Astrocyte of the spinal cord (primary cell): ENCODE data around the gene TOM1L2.
"Not testable (repeated sequence)": the region's sequence is repeated elsewhere in the genome, so short reads cannot be mapped to it uniquely, and the experiment has no call there.

Experiments
- DNase-seq: peaks from one replicate; pipeline ENCODE4 v3.0.0; 2011; ENCODE audit warnings: low read depth, low spot score
- H3K4me3 ChIP-seq: 2 replicates; pipeline ENCODE4 v1.5.1; 2011; ENCODE audit warnings: low read depth, mild to moderate bottlenecking, low read length, moderate library complexity
- in situ Hi-C: cut with HindIII; loops from 2 replicates; pipeline ENCODE4 v1.10.0; 2017; ENCODE audit warnings: low sequenced_read_pairs
- TF ChIP-seq, protein P1 (sequence below): IDR thresholded peaks from 2 replicates; pipeline ENCODE4 v1.5.1; 2012; ENCODE audit warnings: low read depth, mild to moderate bottlenecking, low read length, inconsistent platforms

Gene TOM1L2

DNA sequence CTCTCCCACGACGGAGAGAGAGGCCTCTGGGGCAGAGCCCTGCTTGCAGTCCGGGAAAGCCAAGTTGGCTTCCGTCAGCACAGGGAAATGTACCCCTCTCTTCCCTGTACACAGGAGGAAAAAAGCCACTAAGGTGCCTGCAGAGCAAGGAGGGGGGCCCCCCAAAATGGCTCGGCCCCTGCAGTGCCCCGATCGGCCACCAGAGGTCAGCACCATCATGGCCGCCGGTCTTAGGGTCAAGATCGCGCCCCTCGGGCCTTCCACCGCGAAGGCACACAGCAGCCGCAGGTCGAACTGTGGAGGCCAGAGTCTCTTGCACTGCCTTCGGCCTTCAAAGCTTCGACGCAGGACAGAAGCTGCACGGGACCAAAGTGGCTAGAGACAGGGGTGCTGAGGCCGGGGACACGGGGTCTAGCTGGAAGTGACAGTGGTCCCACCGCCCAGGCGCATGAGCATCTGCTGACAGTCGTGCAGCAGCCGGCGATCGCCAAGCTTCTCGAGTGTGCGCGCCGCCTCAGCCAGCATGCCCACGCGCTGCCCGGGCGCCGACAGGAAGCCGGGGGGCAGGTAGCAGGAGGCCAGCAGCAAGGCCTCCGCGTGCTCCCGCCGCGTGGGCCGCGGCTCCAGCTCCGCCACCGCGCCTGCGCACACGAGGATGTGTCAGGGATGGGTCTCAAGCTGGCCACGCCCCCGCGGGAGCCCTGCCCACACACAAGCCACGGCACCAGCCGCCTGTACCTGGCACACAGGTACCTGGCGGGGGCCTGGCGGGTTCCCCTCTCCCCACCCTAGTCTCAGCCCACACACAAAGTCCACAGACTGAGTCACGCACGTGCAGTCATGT, 159.8 kb downstream of the TOM1L2 start:
- peak; percentile 63 for DNase-seq
- TF ChIP-seq, protein P1, sequence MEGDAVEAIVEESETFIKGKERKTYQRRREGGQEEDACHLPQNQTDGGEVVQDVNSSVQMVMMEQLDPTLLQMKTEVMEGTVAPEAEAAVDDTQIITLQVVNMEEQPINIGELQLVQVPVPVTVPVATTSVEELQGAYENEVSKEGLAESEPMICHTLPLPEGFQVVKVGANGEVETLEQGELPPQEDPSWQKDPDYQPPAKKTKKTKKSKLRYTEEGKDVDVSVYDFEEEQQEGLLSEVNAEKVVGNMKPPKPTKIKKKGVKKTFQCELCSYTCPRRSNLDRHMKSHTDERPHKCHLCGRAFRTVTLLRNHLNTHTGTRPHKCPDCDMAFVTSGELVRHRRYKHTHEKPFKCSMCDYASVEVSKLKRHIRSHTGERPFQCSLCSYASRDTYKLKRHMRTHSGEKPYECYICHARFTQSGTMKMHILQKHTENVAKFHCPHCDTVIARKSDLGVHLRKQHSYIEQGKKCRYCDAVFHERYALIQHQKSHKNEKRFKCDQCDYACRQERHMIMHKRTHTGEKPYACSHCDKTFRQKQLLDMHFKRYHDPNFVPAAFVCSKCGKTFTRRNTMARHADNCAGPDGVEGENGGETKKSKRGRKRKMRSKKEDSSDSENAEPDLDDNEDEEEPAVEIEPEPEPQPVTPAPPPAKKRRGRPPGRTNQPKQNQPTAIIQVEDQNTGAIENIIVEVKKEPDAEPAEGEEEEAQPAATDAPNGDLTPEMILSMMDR, result peak; percentile 98
- in situ Hi-C loops, result no loop called here
- H3K4me3 ChIP-seq, result no peak overlapping the region

DNA sequence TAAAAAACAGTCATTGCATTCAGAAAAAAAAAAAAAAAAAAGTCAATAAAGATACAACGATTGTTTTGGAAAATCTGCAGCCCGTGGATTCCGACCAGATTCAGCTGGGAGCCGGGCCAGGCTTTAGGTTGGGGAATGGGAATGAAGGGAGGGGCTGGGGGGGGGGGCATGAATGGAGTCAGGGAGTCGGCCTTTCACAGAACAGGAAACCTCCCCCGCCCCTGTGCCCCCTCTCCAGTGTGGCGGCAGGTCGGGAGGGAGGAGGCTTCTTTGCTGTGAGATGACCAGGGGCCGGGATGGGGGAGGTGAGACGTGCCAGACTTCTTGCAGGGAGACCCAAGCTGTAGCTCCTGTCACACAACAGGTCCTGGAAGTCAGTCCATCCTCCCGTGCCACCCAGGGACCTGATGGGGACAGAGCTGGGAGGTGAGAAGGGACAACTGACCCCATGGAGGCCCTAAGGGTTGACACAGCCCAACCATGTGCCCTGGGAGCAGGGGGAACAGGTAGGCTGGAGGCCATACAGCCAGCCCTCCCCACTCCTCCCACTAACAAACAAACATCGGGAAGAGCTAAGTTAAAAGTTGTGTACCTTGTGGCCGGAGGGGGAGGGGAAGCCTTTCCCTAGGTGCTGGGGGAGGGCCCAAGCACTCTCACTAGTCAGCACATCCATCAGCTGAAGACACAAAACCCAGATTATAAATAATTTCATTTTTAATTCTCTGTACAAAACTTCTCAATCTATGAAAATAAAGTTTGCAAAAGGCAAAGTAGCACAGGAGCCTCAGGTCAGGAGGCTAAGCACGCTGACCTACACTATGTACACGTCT, 160.6 kb downstream of the TOM1L2 start:
- in situ Hi-C loops, result no loop called here
- H3K4me3 ChIP-seq, result no peak overlapping the region
- peak; percentile 30 for DNase-seq
- TF ChIP-seq, protein P1, result no peak

DNA sequence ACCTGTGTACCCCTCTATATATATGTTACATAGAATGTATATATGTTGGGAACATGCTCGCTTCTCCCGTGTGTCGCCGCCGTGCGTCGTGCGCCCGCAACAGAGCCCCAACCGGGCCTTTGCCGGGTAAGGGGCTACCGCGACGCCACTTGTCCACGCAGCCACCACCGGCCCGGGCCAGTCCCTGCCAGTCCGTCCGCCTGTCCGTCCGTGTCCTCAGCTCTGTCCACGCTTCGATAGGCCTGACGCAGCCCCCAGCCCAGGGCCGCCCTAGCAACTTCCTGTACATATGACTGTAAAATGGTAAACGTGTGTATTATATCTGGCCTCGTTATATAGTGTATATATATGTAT, 161.3 kb downstream of the TOM1L2 start:
- no peak for DNase-seq
- TF ChIP-seq, protein P1, result no peak
- H3K4me3 ChIP-seq, result no peak overlapping the region
- in situ Hi-C loops, result no loop called here

DNA sequence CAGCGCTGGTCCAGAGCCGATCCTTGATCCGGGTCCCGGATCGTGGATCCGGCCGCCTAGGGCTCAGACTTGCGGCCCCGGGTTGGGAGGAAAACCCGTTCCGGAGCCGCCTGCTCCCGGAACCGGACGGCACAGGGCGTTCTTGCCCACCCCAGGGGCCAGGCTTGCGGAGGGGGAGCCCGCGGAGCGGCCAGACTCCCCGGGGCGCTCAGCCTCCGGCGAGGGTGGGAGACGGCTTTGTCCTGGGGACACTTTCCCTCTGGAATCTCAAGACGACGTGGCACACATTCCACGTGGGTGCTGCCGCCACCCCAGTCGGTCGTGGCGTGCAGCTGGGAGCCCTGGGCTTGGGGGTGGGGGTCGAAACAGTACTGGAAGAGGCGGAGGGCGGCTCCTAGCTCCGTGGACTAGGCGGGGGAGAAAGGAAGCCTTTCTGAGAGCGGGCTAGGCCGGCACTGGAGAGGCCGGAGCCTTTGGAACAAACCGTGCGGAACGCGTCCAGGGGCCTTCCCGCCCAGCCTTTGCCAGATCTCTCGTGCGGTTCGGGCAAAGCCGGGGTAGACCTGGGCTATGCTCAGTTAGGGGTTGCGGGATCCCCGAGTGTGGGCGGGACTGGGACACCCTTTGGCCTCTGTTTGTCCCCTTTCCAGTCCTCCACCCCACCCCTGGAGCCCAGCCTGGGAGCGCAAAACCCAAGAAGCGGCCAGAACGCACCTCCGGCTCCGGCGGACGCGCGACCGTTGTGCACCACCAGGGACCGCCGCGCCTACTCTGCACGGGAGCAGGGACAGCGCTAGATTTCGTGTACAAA, 161.9 kb downstream of the TOM1L2 start:
- TF ChIP-seq, protein P1, result peak; percentile 4
- in situ Hi-C loops, result no loop called here
- H3K4me3 ChIP-seq, result no peak overlapping the region
- peak; percentile 41 for DNase-seq

DNA sequence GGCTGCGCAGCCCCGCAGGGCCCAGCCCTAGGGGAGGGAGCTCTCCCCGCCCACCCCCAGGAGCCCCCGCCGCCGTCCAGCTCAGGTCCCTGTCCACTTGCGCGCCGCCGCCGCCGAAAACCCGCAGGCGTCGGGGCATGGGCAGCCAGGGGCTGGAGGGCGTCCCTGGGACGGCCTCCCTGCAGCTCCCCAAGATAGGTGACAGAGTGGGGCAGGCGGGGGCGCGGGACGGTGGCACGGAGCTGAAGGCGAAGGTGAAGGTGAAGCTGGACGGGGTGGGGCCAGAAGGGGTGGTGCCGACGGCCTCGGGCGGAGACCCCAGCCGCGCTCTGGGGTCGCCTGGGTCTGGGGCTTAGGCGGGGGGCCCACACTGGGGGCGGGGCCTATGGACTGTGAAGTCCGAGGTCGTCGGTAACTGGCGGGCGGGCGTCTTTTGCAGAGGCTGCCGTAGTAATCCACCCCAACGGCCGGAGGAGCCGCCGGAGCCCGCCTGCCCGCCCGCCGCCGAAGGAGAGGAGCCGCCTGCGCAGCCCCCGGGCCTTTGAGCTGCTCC, 162.6 kb downstream of the TOM1L2 start:
- in situ Hi-C loops, result no loop called here
- TF ChIP-seq, protein P1, result no peak
- no peak overlapping the region for H3K4me3 ChIP-seq
- DNase-seq, result no peak

DNA sequence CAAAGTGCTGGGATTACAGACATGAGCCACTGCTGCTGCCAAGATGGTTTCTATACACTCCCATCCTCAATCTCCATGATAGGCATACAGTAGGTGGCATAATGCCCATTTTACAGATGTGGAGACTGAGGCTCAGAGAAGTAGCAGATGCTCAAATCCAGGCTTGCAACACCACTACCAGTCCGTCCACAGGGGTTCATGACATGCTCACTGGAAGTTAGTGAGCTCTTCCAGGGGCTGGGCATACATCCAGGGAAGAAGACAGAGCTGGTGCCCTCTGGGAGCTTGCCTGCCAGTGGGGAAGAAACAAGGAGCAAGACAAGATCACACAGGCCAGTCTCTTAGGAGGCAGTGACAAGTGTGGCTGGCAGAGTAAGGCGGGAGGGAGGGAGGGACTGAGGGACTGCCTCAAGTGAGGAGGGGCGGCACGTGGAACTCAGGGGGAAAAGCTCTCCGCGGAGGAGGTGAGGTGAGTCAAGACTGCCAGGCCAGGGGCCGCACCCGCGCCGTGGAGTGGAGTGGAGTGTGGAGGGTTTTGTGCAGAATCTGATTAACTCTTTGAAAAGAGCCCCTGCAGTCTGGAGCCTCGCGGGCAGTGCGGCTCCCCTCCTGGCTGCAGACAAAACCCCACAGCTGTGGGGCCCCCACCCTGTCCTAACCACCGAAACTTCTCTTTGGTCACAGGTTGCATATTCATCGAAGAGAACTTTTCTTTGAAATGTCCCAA, 163.3 kb downstream of the TOM1L2 start:
- in situ Hi-C loops, result no loop called here
- TF ChIP-seq, protein P1, result no peak
- H3K4me3 ChIP-seq, result no peak overlapping the region
- peak; percentile 36 for DNase-seq

DNA sequence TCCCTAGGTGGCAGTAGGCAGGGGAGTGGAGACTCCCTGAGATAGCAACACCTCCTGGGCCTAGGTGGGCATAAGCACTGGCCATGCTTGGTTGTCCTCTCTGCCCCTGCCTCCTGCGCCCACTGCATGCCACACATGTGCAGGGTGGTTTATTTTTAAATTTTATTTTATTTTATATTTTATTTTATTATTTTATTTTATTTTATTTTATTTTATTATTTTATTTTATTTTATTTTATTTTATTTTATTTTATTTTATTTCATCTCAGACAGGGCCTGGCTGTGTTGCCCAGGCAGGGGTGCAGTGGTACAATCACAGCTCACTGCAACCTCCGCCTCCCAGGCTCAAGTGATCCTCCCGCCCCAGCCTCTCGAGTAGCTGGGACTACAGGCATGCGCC, 164.0 kb downstream of the TOM1L2 start:
- DNase-seq, in situ Hi-C loops, H3K4me3 ChIP-seq: not testable (repeated sequence)
